ENCODE data around the gene CNR1. TPM values are rescaled to one million over a fixed set of nuclear protein-coding genes. Genes with fewer than 3 reads are reported as not detected.

CNR1 gene
- polyA plus RNA-seq, 3 donors, result 0.95 to 1.1 (median 1.0) TPM

- no peak for DNase-seq (ENCODE audit: extremely low read depth in 1 of 11, low read depth in 9 of 11, low spot score in 4 of 11)
Measured at GRCh38 chr6:88157106-88157505, 9.0 kb downstream of the CNR1 start.

DNA sequence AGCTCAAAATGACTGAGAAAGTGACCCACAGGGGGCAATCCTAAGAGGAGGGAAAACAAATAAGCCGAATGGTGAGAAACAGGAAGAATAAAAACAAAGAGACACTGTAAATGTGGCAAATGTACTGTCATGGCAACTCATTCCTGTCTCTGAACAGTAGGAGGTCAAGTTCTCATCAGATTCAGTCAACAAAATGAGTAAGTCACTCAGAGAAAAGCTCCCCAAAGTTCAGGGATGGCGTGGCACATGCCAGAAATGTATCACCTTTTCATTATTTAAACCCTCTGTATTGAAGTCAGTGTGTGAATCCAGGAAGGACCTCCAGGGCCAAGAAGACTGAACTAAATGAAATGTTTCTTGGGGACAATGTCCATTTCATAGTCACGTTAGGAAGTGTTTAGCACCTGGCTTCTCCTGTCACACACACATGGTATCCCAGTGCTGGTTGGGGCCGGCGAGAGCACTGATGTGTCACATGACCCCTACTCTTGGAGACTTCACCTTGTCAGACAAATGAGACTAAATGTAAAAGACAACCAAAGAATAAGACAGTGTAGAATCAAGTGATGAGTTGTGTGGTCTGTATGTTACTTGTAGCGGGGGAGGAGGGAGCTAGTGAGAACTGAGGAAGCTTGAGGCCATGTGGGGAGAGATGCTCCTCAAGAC lies 20.7 kb downstream of the CNR1 start:
- no peak for DNase-seq (ENCODE audit: extremely low read depth in 1 of 11, low read depth in 9 of 11, low spot score in 4 of 11)

- no peak for DNase-seq (ENCODE audit: extremely low read depth in 1 of 11, low read depth in 9 of 11, low spot score in 4 of 11)
Measured at GRCh38 chr6:88144637-88145297, 21.4 kb downstream of the CNR1 start.

DNA sequence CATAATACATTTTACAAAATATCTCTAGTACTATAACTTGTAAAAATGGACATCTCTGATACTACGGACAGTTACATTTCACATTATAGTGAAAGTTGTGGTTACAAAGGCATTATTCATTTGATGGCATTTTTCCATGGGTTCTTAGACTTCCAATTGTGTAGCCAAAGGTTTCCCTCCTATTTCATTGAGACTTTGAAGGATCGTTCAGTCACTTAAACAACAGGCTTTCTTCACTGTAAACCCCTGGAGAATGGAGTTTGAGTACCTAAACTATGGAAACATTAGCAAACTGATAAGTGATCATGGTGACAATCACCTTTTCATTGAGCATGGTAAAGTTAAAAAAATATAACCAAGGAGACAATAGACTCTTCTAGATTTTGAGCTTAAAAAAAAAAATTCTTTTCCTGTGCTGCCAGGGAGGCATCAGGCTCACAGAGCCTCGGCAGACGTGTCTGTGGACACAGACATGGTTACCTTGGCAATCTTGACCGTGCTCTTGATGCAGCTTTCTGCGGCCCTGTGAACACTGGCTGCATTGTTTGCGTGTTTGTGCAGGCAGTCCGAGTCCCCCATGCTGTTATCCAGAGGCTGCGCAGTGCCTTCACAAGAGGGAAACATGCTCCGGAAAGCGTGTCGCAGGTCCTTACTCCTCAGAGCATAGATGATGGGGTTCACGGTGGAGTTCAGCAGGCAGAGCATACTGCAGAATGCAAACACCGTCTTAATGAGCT lies 22.6 kb downstream of the CNR1 start:
- no peak for DNase-seq (ENCODE audit: extremely low read depth in 1 of 11, low read depth in 9 of 11, low spot score in 4 of 11)

DNA sequence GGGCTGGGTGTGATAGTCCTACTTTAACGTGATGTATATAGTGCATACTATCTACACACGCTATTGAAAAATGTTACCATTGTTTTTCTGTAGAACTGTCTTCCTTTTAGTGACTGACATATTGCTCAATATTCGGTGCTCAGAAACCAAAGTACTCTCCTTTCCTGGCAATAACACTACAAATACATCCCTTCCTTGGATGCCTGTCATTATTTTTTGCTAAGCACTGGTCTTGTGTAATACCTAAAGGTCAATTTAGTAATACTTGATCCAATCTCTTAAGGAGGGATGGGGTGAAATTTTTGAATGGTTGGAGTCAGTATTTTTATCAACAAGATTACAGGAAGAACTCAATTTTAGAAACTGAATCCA lies 23.9 kb downstream of the CNR1 start:
- DNase-seq (ENCODE audit: extremely low read depth in 1 of 11, low read depth in 9 of 11, low spot score in 4 of 11), result no peak

DNA sequence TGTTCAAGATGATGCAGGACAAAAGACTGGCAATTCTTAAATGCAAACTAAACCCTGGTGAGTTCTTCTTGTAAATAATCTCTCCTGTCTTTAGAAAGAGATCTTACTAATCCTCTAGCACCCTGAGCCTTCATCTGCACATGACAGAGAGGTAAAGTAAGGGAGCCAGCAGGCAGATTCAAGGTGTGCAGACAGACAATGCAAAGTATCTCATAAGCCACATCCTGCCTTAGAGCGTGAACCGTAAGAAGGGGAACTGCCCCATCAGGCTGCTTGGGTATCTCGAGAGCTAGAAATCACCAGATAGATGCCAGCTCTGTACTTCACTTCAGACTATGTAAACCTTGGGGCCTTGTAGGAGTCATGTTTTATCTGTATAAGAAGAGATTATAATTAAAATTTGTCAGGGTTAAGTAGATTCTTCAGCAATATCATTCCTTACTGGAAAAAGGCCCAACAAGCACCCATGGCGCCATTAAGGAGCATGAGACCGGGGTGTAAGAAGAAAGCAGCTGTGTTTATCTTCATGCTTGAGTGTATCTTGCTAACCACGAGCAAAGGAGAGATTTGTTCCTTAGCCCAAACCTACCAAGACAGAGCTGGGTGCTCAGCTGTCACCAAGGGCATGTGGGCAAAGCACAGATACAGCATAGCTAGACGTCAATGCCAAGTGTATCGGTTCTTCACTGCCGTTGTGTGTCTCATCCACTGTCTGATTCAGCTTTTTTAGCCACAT lies 24.4 kb downstream of the CNR1 start:
- DNase-seq (ENCODE audit: extremely low read depth in 1 of 11, low read depth in 9 of 11, low spot score in 4 of 11), result no peak

GRCh38 chr6:88137915-88138314 lies 28.2 kb downstream of the CNR1 start:
- DNase-seq (ENCODE audit: extremely low read depth in 1 of 11, low read depth in 9 of 11, low spot score in 4 of 11), result no peak

DNA sequence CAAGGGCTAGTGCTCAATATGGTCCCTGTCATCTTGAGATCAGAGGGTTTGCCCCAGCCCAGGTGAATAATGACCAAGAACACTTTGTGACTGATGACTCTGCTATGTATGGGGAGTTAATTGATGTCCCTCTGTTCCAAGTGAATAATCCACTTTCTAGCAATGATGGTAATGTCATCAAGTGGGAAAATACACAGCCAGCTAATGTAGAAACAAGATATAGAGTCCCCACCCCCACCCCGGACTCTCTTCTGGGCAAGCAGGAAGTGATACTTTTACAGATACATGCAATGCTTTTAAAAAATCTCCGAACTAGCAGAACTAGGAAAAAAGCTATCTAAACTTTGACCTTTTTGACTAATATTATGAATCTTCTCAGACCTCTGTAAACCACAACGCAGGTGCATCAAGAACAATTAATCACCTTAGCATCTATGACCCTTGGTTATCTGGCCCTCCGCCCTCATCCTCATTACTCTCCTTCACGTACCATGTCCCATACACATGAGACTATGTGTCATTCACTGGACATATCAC lies 30.5 kb downstream of the CNR1 start:
- DNase-seq (ENCODE audit: extremely low read depth in 1 of 11, low read depth in 9 of 11, low spot score in 4 of 11), result no peak

DNA sequence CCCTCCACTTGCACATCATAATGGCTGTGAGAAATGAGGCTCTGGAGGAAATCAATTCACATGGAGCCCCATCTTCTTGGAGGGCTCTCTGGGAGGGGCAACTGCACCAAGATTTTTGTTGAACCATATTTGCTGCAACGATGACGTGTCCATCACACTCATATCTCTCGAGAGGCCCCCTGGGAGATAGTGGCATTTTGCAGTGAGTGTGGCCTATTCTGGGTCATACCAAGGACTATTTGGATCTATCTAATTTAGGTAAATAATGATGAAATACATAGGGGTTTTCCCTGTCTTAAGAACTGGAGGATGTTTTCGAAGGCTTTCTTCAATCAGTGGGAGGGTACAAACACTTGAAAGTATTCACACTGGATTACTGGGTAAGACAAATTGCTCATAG lies 31.6 kb downstream of the CNR1 start:
- no peak for DNase-seq (ENCODE audit: extremely low read depth in 1 of 11, low read depth in 9 of 11, low spot score in 4 of 11)

DNA sequence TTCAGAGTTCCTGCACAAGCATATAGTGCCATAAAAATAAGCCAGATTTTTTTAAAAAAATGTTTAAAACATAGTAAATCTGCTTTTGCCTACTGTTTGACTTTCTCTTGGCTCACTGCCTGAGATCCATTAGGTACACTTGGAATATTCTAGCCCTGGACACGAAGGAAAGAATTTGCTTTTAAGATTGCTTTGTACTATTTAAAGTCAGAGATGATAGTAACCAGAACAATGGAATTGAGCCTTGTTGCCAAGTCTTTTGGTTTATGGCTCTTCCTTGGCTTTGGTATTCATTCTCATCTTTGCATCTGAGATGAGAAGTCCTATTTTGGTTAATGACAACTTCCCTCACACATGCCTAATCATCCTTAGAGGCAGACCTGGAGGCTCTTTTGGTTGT lies 32.4 kb downstream of the CNR1 start:
- no peak for DNase-seq (ENCODE audit: extremely low read depth in 1 of 11, low read depth in 9 of 11, low spot score in 4 of 11)

GRCh38 chr6:88124925-88125557 lies 41.1 kb downstream of the CNR1 start:
- DNase-seq (ENCODE audit: extremely low read depth in 1 of 11, low read depth in 9 of 11, low spot score in 4 of 11), result no peak

GRCh38 chr6:88120635-88121034 lies 45.5 kb downstream of the CNR1 start:
- DNase-seq (ENCODE audit: extremely low read depth in 1 of 11, low read depth in 9 of 11, low spot score in 4 of 11), result no peak

- peak; percentile 1 to 46 (median 13) for DNase-seq (ENCODE audit: extremely low read depth in 1 of 11, low read depth in 9 of 11, low spot score in 4 of 11)
Measured at GRCh38 chr6:88119769-88120168, 46.4 kb downstream of the CNR1 start.

GRCh38 chr6:88116276-88116675 lies 49.9 kb downstream of the CNR1 start:
- DNase-seq (ENCODE audit: extremely low read depth in 1 of 11, low read depth in 9 of 11, low spot score in 4 of 11), result no peak

DNA sequence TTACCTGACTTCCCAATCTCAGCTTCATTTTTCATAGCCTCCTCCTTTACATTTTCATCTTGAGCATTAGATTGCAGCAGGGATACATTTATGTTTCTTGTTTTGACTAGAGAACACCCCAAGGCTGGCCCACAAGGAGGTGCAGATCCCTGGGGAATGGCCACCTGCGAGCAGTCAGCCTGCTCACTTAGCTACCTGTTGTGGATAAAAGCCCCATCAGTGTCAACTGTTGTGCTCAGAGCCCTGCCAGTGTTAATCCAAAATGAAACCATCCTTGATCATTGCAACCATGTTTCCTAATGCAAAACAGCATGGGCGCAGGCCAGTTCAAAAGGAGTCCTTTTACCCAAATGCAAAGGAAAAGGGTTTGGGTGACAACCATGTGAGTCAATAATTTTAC lies 50.8 kb downstream of the CNR1 start:
- DNase-seq (ENCODE audit: extremely low read depth in 1 of 11, low read depth in 9 of 11, low spot score in 4 of 11), result no peak

DNA sequence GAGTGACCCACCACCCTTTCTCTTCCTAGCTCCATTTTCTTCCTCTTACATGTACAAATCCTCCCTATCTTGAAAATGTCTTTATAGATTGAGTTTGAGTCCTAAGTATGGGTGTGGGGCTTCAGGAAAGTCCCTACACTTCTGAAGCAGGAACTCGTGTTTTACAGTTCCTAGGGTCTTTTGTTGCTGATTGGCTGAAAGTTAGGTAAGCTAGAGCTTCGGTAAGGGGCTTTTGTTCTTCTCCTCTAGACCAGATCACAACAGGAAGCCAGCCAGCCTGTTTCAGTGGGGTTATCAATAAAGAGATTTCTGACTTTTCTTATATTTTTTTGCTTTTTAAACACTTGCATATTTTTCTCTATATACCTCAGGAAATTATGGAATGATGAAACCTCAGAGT lies 51.3 kb downstream of the CNR1 start:
- DNase-seq (ENCODE audit: extremely low read depth in 1 of 11, low read depth in 9 of 11, low spot score in 4 of 11), result no peak

- DNase-seq (ENCODE audit: extremely low read depth in 1 of 11, low read depth in 9 of 11, low spot score in 4 of 11), result no peak
Measured at GRCh38 chr6:88111991-88112390, 54.2 kb downstream of the CNR1 start.

- DNase-seq (ENCODE audit: extremely low read depth in 1 of 11, low read depth in 9 of 11, low spot score in 4 of 11), result no peak
Measured at GRCh38 chr6:88107241-88107640, 58.9 kb downstream of the CNR1 start.

GRCh38 chr6:88105741-88106340 lies 60.3 kb downstream of the CNR1 start:
- no peak for DNase-seq (ENCODE audit: extremely low read depth in 1 of 11, low read depth in 9 of 11, low spot score in 4 of 11)

All from renal cortex interstitium (tissue), 11 donors.